Measurements from ENCODE around the gene ADI1. TPM values are rescaled to one million over a fixed set of nuclear protein-coding genes. Genes with fewer than 3 reads are reported as not detected.

The ADI1 gene
- total and polyA plus RNA-seq, 10 of the 15 experiments (the other 5 are each of a cell fraction or from before 2014, with no cell fraction given) = 4.4 to 78.7 (median 17.2) TPM

DNA sequence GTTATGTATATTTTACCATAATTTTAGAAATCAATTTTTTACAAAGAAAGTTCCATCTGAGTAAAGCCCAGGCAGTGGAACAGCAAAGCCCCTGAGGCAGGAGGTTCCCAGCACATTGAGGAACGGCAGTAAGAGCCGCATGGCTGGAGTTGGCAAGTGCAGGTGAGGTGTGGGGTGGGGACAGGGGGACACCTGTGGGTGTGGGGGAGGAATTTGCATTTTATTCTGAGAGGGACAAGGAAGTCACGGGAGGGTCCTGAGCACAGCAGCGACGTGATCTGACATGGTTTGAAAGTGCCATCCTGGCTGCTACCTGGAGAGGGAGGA, 16.1 kb upstream of the ADI1 start:
- TF ChIP-seq SIX5 (IDR thresholded peaks at IDR 0.05; ENCODE audit: low read depth, low read length, severe bottlenecking) (no peak), JUNB (IDR thresholded peaks at IDR 0.05) (no peak)
- ChIA-PET RAD21 (ENCODE audit: unreplicated experiment) (no interaction called here), SMC1A (ENCODE audit: uncharacterized antibody, unreplicated experiment) (interaction anchor here (0.6 kb wide), 1 partner anchor 672 kb away, joined by 3 read pairs; no protein-coding TSS in a partner anchor), CTCF (no interaction called here), POLR2A (no interaction called here)
- H3K27me3 ChIP-seq (replicated peaks in 1 of 2; ENCODE audit: control insufficient read depth in 2 of 2, insufficient read depth in 2 of 2, low read length in 1 of 2) = no peaks in the 10 kb centered on the region
- H3K4me2 ChIP-seq (ENCODE audit: control insufficient read depth, insufficient read depth) = no peak overlapping the region
- H3K79me2 ChIP-seq (ENCODE audit: control insufficient read depth, insufficient read depth, low read length) = no peaks in the 10 kb centered on the region
- in situ Hi-C loops (cut with MboI) (no loop called here), intact Hi-C loops (cut with micrococcal nuclease; ENCODE audit: unreplicated experiment) (no loop called here)
- no peaks in the 10 kb centered on the region; the same call in 2 of the 3 replicates for H3K9me3 ChIP-seq (replicated peaks; ENCODE audit: control insufficient read depth, insufficient read depth, low read length)
- BruUV-seq (replicated peaks) = no TSS peak
- H3K27ac ChIP-seq (ENCODE audit: control insufficient read depth, insufficient read depth) = no peak overlapping the region
- FAIRE-seq (no peak), ATAC-seq (no peak), DNase-seq (ENCODE audit: low read depth, low spot score) (no peak)
- no peaks in the 10 kb centered on the region for H4K20me1 ChIP-seq (ENCODE audit: control insufficient read depth, insufficient read depth)
- no peaks in the 10 kb centered on the region for H3K4me1 ChIP-seq (ENCODE audit: control insufficient read depth, insufficient read depth, low read length)
- no peak overlapping the region for H3K4me3 ChIP-seq
- WGBS (ENCODE audit: insufficient coverage, insufficient replicate concordance, low lambda C conversion rate, missing lambda C conversion rate) = 33% methylated on average over 5 of the region's 5 CpGs
- H3K36me3 ChIP-seq (ENCODE audit: control insufficient read depth in 2 of 2, insufficient read depth in 2 of 2, low read length in 1 of 2) = peaks cover 0 to 2% of the 10 kb centered on the region in 2 experiments; a peak in 1 of 4 replicates
- H3K9ac ChIP-seq (ENCODE audit: control insufficient read depth, insufficient read depth, low read length) = no peak overlapping the region
- no peak overlapping the region for H2AFZ ChIP-seq (ENCODE audit: control insufficient read depth, low read depth, low read length)

DNA sequence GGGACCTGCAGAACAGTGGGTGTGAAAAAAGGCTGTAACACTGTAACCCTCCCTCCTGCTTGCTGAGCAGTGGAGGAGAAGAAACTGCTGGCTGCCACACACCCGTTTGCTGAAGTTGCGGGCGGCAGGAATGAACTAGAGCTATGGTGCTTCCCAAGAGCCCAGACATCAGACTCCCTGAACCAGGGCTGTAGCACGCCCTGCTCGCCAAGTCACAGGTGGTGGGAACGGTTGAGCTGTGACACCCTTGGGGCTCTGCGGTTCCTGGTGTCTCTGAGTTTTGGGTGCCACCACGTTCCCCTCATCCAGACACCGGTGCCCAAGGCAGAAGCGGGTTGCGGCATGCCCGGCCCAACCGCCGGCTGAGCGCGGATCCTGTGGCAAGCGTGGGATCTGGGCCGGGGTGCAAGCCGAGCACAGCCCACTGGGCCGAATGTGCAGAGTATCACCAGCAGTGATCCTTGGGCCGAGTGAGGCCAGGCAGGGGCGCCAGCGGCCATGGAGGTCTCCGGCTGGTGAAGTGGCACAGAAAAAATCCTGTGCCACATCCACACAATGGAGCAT, 15.0 kb upstream of the ADI1 start:
- H3K27ac ChIP-seq (ENCODE audit: control insufficient read depth, insufficient read depth) = no peak overlapping the region
- no peak overlapping the region for H3K9ac ChIP-seq (ENCODE audit: control insufficient read depth, insufficient read depth, low read length)
- FAIRE-seq = no peak
- intact Hi-C loops (cut with micrococcal nuclease; ENCODE audit: unreplicated experiment) (no loop called here), in situ Hi-C loops (cut with MboI) (no loop called here)
- ChIA-PET CTCF (no interaction called here), RAD21 (ENCODE audit: unreplicated experiment) (no interaction called here), POLR2A (no interaction called here), SMC1A (ENCODE audit: uncharacterized antibody, unreplicated experiment) (no interaction called here)
- no peaks in the 10 kb centered on the region; the same call in 2 of the 3 replicates for H3K9me3 ChIP-seq (replicated peaks; ENCODE audit: control insufficient read depth, insufficient read depth, low read length)
- no peaks in the 10 kb centered on the region for H4K20me1 ChIP-seq (ENCODE audit: control insufficient read depth, insufficient read depth)
- H3K36me3 ChIP-seq (ENCODE audit: control insufficient read depth in 2 of 2, insufficient read depth in 2 of 2, low read length in 1 of 2) = peaks cover 0 to under 1% of the 10 kb centered on the region in 2 experiments; a peak in 1 of 4 replicates
- H3K27me3 ChIP-seq (replicated peaks in 1 of 2; ENCODE audit: control insufficient read depth in 2 of 2, insufficient read depth in 2 of 2, low read length in 1 of 2) = no peaks in the 10 kb centered on the region
- no peaks in the 10 kb centered on the region for H3K79me2 ChIP-seq (ENCODE audit: control insufficient read depth, insufficient read depth, low read length)
- no peak overlapping the region for H2AFZ ChIP-seq (ENCODE audit: control insufficient read depth, low read depth, low read length)
- no peaks in the 10 kb centered on the region for H3K4me1 ChIP-seq (ENCODE audit: control insufficient read depth, insufficient read depth, low read length)
- H3K4me3 ChIP-seq = no peak overlapping the region
- no peak for ATAC-seq
- DNase-seq (ENCODE audit: low read depth, low spot score) = no peak
- 95% methylated on average over 24 of the region's 24 CpGs for WGBS (ENCODE audit: insufficient coverage, insufficient replicate concordance, low lambda C conversion rate, missing lambda C conversion rate)
- BruUV-seq (replicated peaks) = no TSS peak
- H3K4me2 ChIP-seq (ENCODE audit: control insufficient read depth, insufficient read depth) = no peak overlapping the region
- TF ChIP-seq GATAD2B (conservative IDR thresholded peaks at IDR 0.05; ENCODE audit: low read depth) = no peak
- TF ChIP-seq YY1 (IDR thresholded peaks at IDR 0.05; ENCODE audit: low read depth, low read length) = no peak
- TF ChIP-seq SIN3A (IDR thresholded peaks at IDR 0.05; ENCODE audit: low read depth, low read length) = no peak
- TF ChIP-seq HDAC6 (IDR thresholded peaks at IDR 0.05; ENCODE audit: unreplicated experiment) = no peak
- TF ChIP-seq, protein P1, sequence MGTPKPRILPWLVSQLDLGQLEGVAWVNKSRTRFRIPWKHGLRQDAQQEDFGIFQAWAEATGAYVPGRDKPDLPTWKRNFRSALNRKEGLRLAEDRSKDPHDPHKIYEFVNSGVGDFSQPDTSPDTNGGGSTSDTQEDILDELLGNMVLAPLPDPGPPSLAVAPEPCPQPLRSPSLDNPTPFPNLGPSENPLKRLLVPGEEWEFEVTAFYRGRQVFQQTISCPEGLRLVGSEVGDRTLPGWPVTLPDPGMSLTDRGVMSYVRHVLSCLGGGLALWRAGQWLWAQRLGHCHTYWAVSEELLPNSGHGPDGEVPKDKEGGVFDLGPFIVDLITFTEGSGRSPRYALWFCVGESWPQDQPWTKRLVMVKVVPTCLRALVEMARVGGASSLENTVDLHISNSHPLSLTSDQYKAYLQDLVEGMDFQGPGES (IDR thresholded peaks at IDR 0.05) = no peak
- no peak for TF ChIP-seq SPI1 (IDR thresholded peaks at IDR 0.05; ENCODE audit: borderline replicate concordance, insufficient read depth, low read depth, low read length)
- no peak for TF ChIP-seq YBX1 (IDR thresholded peaks at IDR 0.05)
- no peak for TF ChIP-seq STAT1 (conservative IDR thresholded peaks at IDR 0.05)
- no peak for TF ChIP-seq EP300 (IDR thresholded peaks at IDR 0.05; ENCODE audit: borderline replicate concordance in 1 of 2, control insufficient read depth in 1 of 2, low read depth in 2 of 2, low read length in 2 of 2)
- TF ChIP-seq FOXK2 (IDR thresholded peaks at IDR 0.05) = no peak
- TF ChIP-seq, protein P2, sequence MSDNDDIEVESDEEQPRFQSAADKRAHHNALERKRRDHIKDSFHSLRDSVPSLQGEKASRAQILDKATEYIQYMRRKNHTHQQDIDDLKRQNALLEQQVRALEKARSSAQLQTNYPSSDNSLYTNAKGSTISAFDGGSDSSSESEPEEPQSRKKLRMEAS (IDR thresholded peaks at IDR 0.05; ENCODE audit: low read depth, low read length) = no peak
- no peak for TF ChIP-seq NR2C2 (IDR thresholded peaks at IDR 0.05; ENCODE audit: borderline replicate concordance, control insufficient read depth, insufficient read length, low read depth)
- TF ChIP-seq SUPT20H (IDR thresholded peaks at IDR 0.05; ENCODE audit: borderline replicate concordance, control insufficient read depth, low read depth, low read length) = no peak
